SK-N-SH treated with all-trans-retinoic acid at 6 μM for 48 hours (cell line): ENCODE data around the gene TAF1L.

ENCODE experiments used
- ATAC-seq: fragments of 200-7000 bp; cut with Tn5 transposase; 3 replicates; pipeline ENCODE4 v1.9.1; 2020; ENCODE audit warnings: mild to moderate bottlenecking, moderate library complexity
- ARNTL ChIP-seq: fragments of 450-650 bp; formaldehyde crosslinking; IDR thresholded peaks from 2 replicates; pipeline ENCODE4 v1.5.0; 2020; ENCODE audit warnings: low read depth, mild to moderate bottlenecking, moderate library complexity, borderline replicate concordance
- BACH2 ChIP-seq: fragments of 250-450 bp; sonication (Bioruptor Pico); IDR thresholded peaks from 2 replicates; pipeline ENCODE4 v1.9.0; 2021; ENCODE audit warnings: mild to moderate bottlenecking, borderline replicate concordance
- CREB5 ChIP-seq: fragments of 250-450 bp; sonication (Bioruptor Pico); IDR thresholded peaks from 2 replicates; pipeline ENCODE4 v1.5.1; 2020; ENCODE audit warnings: low read depth, mild to moderate bottlenecking, moderate library complexity
- CSDC2 ChIP-seq: fragments of 250-450 bp; sonication (Bioruptor Pico); IDR thresholded peaks from 2 replicates; pipeline ENCODE4 v1.5.0; 2020; ENCODE audit warnings: mild to moderate bottlenecking, moderate library complexity
- ESRRG ChIP-seq: fragments of 250-450 bp; sonication (Bioruptor Pico); IDR thresholded peaks from 2 replicates; pipeline ENCODE4 v1.6.1; 2021; ENCODE audit warnings: mild to moderate bottlenecking
- GLIS3 ChIP-seq: fragments of 250-450 bp; sonication (Bioruptor Pico); IDR thresholded peaks from 2 replicates; pipeline ENCODE4 v1.5.0; 2020; ENCODE audit warnings: mild to moderate bottlenecking, moderate library complexity
- OSR1 ChIP-seq: fragments of 250-450 bp; sonication (Bioruptor Pico); IDR thresholded peaks from 2 replicates; pipeline ENCODE4 v1.8.0; 2022; ENCODE audit warnings: moderate library complexity, mild to moderate bottlenecking, inconsistent platforms
- PATZ1 ChIP-seq: fragments of 250-450 bp; sonication (Bioruptor Pico); IDR thresholded peaks from 2 replicates; pipeline ENCODE4 v1.8.0; 2020; ENCODE audit warnings: mild to moderate bottlenecking, moderate library complexity, borderline replicate concordance
- PPARA ChIP-seq: fragments of 250-450 bp; sonication (Bioruptor Pico); IDR thresholded peaks from 2 replicates; pipeline ENCODE4 v1.5.0; 2020; ENCODE audit warnings: mild to moderate bottlenecking, borderline replicate concordance
- RARB ChIP-seq: fragments of 250-450 bp; sonication (Bioruptor Pico); IDR thresholded peaks from 2 replicates; pipeline ENCODE4 v1.8.0; 2021; ENCODE audit warnings: mild to moderate bottlenecking, moderate library complexity
- SNAI2 ChIP-seq: fragments of 250-450 bp; sonication (Bioruptor Pico); IDR thresholded peaks from 2 replicates; pipeline ENCODE4 v1.5.0; 2020; ENCODE audit warnings: mild to moderate bottlenecking, moderate library complexity
- TCF4 ChIP-seq: fragments of 250-450 bp; sonication (Bioruptor Pico); IDR thresholded peaks from 2 replicates; pipeline ENCODE4 v1.8.0; 2021; ENCODE audit warnings: mild to moderate bottlenecking, moderate library complexity, borderline replicate concordance
- ZC3H10 ChIP-seq: fragments of 250-450 bp; sonication (Bioruptor Pico); IDR thresholded peaks from 2 replicates; pipeline ENCODE4 v1.5.1; 2021; ENCODE audit warnings: mild to moderate bottlenecking, moderate library complexity
- ZFP3 ChIP-seq: fragments of 250-450 bp; sonication (Bioruptor Pico); IDR thresholded peaks from 2 replicates; pipeline ENCODE4 v1.5.0; 2020; ENCODE audit warnings: mild to moderate bottlenecking, moderate library complexity
- ZFP30 ChIP-seq: fragments of 450-650 bp; formaldehyde crosslinking; IDR thresholded peaks from 2 replicates; pipeline ENCODE4 v1.5.0; 2022; ENCODE audit warnings: mild to moderate bottlenecking, moderate library complexity
- ZNF565 ChIP-seq: fragments of 450-650 bp; formaldehyde crosslinking; conservative IDR thresholded peaks from 2 replicates; pipeline ENCODE4 v1.5.0; 2020; ENCODE audit warnings: low read depth, mild to moderate bottlenecking, moderate library complexity
- ZNF70 ChIP-seq: fragments of 450-650 bp; formaldehyde crosslinking; IDR thresholded peaks from 2 replicates; pipeline ENCODE4 v1.5.0; 2020; ENCODE audit warnings: mild to moderate bottlenecking, moderate library complexity
- ZNF8 ChIP-seq: fragments of 450-650 bp; formaldehyde crosslinking; IDR thresholded peaks from 2 replicates; pipeline ENCODE4 v1.5.0; 2020; ENCODE audit warnings: mild to moderate bottlenecking, moderate library complexity
- TF ChIP-seq, protein P1 (sequence below): fragments of 250-450 bp; sonication (Bioruptor Pico); IDR thresholded peaks from 2 replicates; pipeline ENCODE4 v1.5.1; 2021; ENCODE audit warnings: mild to moderate bottlenecking, moderate library complexity
- TF ChIP-seq, protein P2 (sequence below): fragments of 250-450 bp; sonication (Bioruptor Pico); IDR thresholded peaks from 2 replicates; pipeline ENCODE4 v1.8.0; 2021; ENCODE audit warnings: low read depth, mild to moderate bottlenecking, moderate library complexity, borderline replicate concordance

TAF1L gene

GRCh38 chr9:32671333-32671732, 35.9 kb upstream of the TAF1L start:
- ATAC-seq: no peak
- TF ChIP-seq PPARA (no peak), ZFP3 (CRISPR knock-in tag) (no peak), BACH2 (CRISPR knock-in tag) (no peak), GLIS3 (CRISPR knock-in tag) (no peak), ZNF8 (CRISPR knock-in tag) (no peak), ZNF70 (CRISPR knock-in tag) (no peak)
- TF ChIP-seq, all 23 proteins: peak for 0

- TF ChIP-seq BACH2 (CRISPR knock-in tag): no peak
- TF ChIP-seq ZNF70 (CRISPR knock-in tag): no peak
- TF ChIP-seq ZFP3 (CRISPR knock-in tag): no peak
- TF ChIP-seq ARNTL (CRISPR knock-in tag): no peak
- TF ChIP-seq, protein P1, sequence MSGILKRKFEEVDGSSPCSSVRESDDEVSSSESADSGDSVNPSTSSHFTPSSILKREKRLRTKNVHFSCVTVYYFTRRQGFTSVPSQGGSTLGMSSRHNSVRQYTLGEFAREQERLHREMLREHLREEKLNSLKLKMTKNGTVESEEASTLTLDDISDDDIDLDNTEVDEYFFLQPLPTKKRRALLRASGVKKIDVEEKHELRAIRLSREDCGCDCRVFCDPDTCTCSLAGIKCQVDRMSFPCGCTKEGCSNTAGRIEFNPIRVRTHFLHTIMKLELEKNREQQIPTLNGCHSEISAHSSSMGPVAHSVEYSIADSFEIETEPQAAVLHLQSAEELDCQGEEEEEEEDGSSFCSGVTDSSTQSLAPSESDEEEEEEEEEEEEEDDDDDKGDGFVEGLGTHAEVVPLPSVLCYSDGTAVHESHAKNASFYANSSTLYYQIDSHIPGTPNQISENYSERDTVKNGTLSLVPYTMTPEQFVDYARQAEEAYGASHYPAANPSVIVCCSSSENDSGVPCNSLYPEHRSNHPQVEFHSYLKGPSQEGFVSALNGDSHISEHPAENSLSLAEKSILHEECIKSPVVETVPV (CRISPR knock-in tag): no peak
- TF ChIP-seq ZNF565: no peak
- no peak for TF ChIP-seq ZC3H10 (CRISPR knock-in tag)
- no peak for TF ChIP-seq CSDC2 (CRISPR knock-in tag)
- TF ChIP-seq CREB5 (CRISPR knock-in tag): no peak
- no peak for TF ChIP-seq ZNF8 (CRISPR knock-in tag)
- no peak for TF ChIP-seq ZFP30 (CRISPR knock-in tag)
- no peak for TF ChIP-seq OSR1 (CRISPR knock-in tag)
- no peak for ATAC-seq
Measured at GRCh38 chr9:32665101-32665500, 29.6 kb upstream of the TAF1L start.

DNA sequence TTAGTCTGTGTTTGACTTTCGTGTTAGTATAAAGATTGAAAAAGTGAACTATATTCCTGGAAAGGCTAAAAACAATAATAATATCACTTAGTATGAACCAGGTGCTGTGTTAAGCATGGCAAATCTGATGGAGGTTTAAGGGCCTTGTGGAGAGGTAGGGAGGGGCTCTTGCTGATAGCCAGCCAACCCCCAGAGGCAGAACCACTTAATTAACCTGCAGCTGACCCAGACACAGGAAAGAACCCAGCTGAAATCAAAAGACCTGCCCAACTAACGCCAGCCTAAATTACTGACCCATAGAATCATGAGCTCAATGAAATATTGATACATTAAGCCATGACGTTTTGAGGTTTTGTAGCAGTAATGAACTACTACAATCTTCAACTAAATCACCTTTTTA, 28.3 kb upstream of the TAF1L start:
- no peak for ATAC-seq
- TF ChIP-seq PPARA (no peak), ZFP30 (CRISPR knock-in tag) (no peak), RARB (CRISPR knock-in tag) (no peak), ZNF70 (CRISPR knock-in tag) (no peak), ESRRG (CRISPR knock-in tag) (no peak), SNAI2 (CRISPR knock-in tag) (no peak), ZNF565 (no peak), TCF4 (CRISPR knock-in tag) (no peak), CREB5 (CRISPR knock-in tag) (no peak), PATZ1 (CRISPR knock-in tag) (no peak)
- TF ChIP-seq, protein P2, sequence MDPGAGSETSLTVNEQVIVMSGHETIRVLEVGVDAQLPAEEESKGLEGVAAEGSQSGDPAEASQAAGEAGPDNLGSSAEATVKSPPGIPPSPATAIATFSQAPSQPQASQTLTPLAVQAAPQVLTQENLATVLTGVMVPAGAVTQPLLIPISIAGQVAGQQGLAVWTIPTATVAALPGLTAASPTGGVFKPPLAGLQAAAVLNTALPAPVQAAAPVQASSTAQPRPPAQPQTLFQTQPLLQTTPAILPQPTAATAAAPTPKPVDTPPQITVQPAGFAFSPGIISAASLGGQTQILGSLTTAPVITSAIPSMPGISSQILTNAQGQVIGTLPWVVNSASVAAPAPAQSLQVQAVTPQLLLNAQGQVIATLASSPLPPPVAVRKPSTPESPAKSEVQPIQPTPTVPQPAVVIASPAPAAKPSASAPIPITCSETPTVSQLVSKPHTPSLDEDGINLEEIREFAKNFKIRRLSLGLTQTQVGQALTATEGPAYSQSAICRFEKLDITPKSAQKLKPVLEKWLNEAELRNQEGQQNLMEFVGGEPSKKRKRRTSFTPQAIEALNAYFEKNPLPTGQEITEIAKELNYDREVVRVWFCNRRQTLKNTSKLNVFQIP (CRISPR knock-in tag): no peak
- TF ChIP-seq, protein P1 (CRISPR knock-in tag): no peak

GRCh38 chr9:32647671-32648070, 12.2 kb upstream of the TAF1L start:
- TF ChIP-seq TCF4 (CRISPR knock-in tag) (no peak), ZC3H10 (CRISPR knock-in tag) (no peak), PPARA (no peak), CREB5 (CRISPR knock-in tag) (no peak), OSR1 (CRISPR knock-in tag) (no peak), ZFP30 (CRISPR knock-in tag) (no peak), BACH2 (CRISPR knock-in tag) (no peak), RARB (CRISPR knock-in tag) (no peak)
- TF ChIP-seq, protein P1 (CRISPR knock-in tag): no peak
- TF ChIP-seq, protein P2 (CRISPR knock-in tag): no peak
- TF ChIP-seq, all 23 proteins: peak for 0
- no peak for ATAC-seq
